HL-60/S4 treated with retinoic acid at 250 ng/mL for 4 days and 3 days (cell line): ENCODE measurements around the gene ATP6V1G1.

Experiments used
- in situ Hi-C: fragments of 300-500 bp; cut with MboI; formaldehyde crosslinking; loops from 2 replicates; pipeline ENCODE4 v1.7.0; 2022; ENCODE audit warnings: low sequenced_read_pairs

Gene ATP6V1G1

GRCh38 chr9:114611516-114612271 is 24.1 kb downstream of the ATP6V1G1 start:
- in situ Hi-C loops: no loop called here

GRCh38 chr9:114612272-114612923 is 24.8 kb downstream of the ATP6V1G1 start:
- in situ Hi-C loops: no loop called here

GRCh38 chr9:114613087-114613486 is 25.5 kb downstream of the ATP6V1G1 start:
- in situ Hi-C loops: no loop called here

GRCh38 chr9:114613919-114614318 is 26.4 kb downstream of the ATP6V1G1 start:
- in situ Hi-C loops: no loop called here

- in situ Hi-C loops: no loop called here
Observed at GRCh38 chr9:114614373-114614772, 26.8 kb downstream of the ATP6V1G1 start.

- in situ Hi-C loops: no loop called here
Observed at GRCh38 chr9:114616684-114617520, 29.3 kb downstream of the ATP6V1G1 start.

GRCh38 chr9:114619191-114619761 is 31.7 kb downstream of the ATP6V1G1 start:
- in situ Hi-C loops: no loop called here

GRCh38 chr9:114621561-114621960 is 34.0 kb downstream of the ATP6V1G1 start:
- in situ Hi-C loops: no loop called here

GRCh38 chr9:114621975-114622609 is 34.5 kb downstream of the ATP6V1G1 start:
- in situ Hi-C loops: no loop called here

- in situ Hi-C loops: no loop called here
Observed at GRCh38 chr9:114624677-114625076, 37.1 kb downstream of the ATP6V1G1 start.

GRCh38 chr9:114626415-114627020 is 38.9 kb downstream of the ATP6V1G1 start:
- in situ Hi-C loops: no loop called here

GRCh38 chr9:114627553-114627952 is 40.0 kb downstream of the ATP6V1G1 start:
- in situ Hi-C loops: no loop called here

GRCh38 chr9:114629563-114630090 is 42.1 kb downstream of the ATP6V1G1 start:
- in situ Hi-C loops: no loop called here

- in situ Hi-C loops: no loop called here
Observed at GRCh38 chr9:114631166-114631565, 43.6 kb downstream of the ATP6V1G1 start.

GRCh38 chr9:114633438-114634089 is 46.0 kb downstream of the ATP6V1G1 start:
- in situ Hi-C loops: no loop called here

GRCh38 chr9:114634387-114634786 is 46.8 kb downstream of the ATP6V1G1 start:
- in situ Hi-C loops: no loop called here

GRCh38 chr9:114638404-114638803 is 50.8 kb downstream of the ATP6V1G1 start:
- in situ Hi-C loops: no loop called here

- in situ Hi-C loops: no loop called here
Observed at GRCh38 chr9:114641967-114642366, 54.4 kb downstream of the ATP6V1G1 start.

- in situ Hi-C loops: no loop called here
Observed at GRCh38 chr9:114643001-114643400, 55.4 kb downstream of the ATP6V1G1 start.

- in situ Hi-C loops: no loop called here
Observed at GRCh38 chr9:114643896-114644295, 56.3 kb downstream of the ATP6V1G1 start.
